Peyer's patch (tissue), 4 donors: ENCODE measurements around the gene PTH1R.

ENCODE experiments used
- CTCF ChIP-seq, 6 experiments: fragments of 450-650 bp in 4 of 6; fragments of 200-600 bp in 2 of 6; sonication (generic) in 1 of 6; IDR thresholded peaks; one replicate each; pipeline ENCODE4 v1.5.1; 2017 to 2019; ENCODE audit warnings: antibody characterized with exemption in 6 of 6, mild to moderate bottlenecking in 3 of 6, moderate library complexity in 1 of 6
- POLR2A ChIP-seq, 2 donors: fragments of 450-650 bp; IDR thresholded peaks; one replicate each; pipeline ENCODE4 v1.5.1; 2017; ENCODE audit warnings: antibody characterized with exemption in 2 of 2, mild to moderate bottlenecking in 2 of 2, moderate library complexity in 2 of 2

GRCh38 chr3:46952813-46953212 is 75.3 kb downstream of the PTH1R start:
- TF ChIP-seq CTCF (IDR thresholded peaks at IDR 0.05): no peak
- TF ChIP-seq POLR2A (IDR thresholded peaks at IDR 0.05): no peak
